ENCODE measurements around the gene MUL1. TPM values are rescaled to one million over a fixed set of nuclear protein-coding genes. Genes with fewer than 3 reads are reported as not detected.
A peak's percentile ranks its signal among the peaks of the same experiment; 100 is the strongest.

Gene MUL1
- total RNA-seq, 2 experiments from 2014 or later = 11.9 to 12.0 TPM

DNA sequence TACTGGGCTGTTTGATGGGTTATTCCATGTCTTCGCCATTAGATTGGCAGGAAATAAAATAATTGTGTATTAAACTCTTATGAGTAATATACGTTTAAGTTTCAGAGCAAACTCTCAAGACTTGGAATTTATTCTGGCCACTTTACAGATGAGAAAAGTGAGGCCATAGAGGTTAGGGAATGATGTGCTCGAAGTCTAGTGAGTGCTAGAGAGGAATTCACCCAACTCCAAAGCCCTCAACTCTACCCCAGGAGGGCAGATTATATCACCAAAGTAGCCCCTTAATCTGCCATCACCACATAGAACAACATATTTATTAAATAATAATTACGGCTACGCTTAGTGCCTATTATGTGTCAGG, 440 bp upstream of the MUL1 start:
- no peak for ATAC-seq
- Mint-ChIP-seq H3K9me3 (no peaks in the 10 kb centered on the region), H3K27me3 (peaks cover 4% of the 10 kb centered on the region), H3K27ac (peak overlapping the region; percentile 89), H3K36me3 (ENCODE audit: low read depth) (peaks cover 7% of the 10 kb centered on the region), H3K4me3 (peak overlapping the region; percentile 86), H3K4me1 (ENCODE audit: low read depth) (peaks cover 24% of the 10 kb centered on the region)
- intact Hi-C loops (cut with micrococcal nuclease) = no loop called here
- no peak for DNase-seq
- TF ChIP-seq CTCF (IDR thresholded peaks at IDR 0.05) = no peak
- ChIA-PET CTCF (interaction anchor here (0.7 to 1.4 kb wide), 4 partner anchors 13 to 126 kb away, joined by 3 to 7 read pairs (median 3); no protein-coding TSS in a partner anchor), POLR2A (interaction anchor here (1.2 to 1.4 kb wide), 2 partner anchors 9 to 151 kb away, joined by 3 to 5 read pairs; no protein-coding TSS in a partner anchor)

GRCh38 chr1:20507248-20507563, 745 bp downstream of the MUL1 start:
- peaks cover 3% of the 10 kb centered on the region for H3K27me3 Mint-ChIP-seq
- ATAC-seq (peak; percentile 21), DNase-seq (no peak)
- intact Hi-C loops (cut with micrococcal nuclease) = no loop called here
- ChIA-PET POLR2A (interaction anchor here (0.6 to 1.4 kb wide), 3 partner anchors 10 to 279 kb away, joined by 3 to 5 read pairs (median 3); partner anchors contain the start of gene HP1BP3), CTCF (interaction anchor here (1.4 to 1.6 kb wide), 2 partner anchors 127 to 294 kb away, joined by 3 to 7 read pairs; no protein-coding TSS in a partner anchor)
- no peak for TF ChIP-seq CTCF (IDR thresholded peaks at IDR 0.05)
- peaks cover 7% of the 10 kb centered on the region for H3K36me3 Mint-ChIP-seq (ENCODE audit: low read depth)
- no peaks in the 10 kb centered on the region for H3K9me3 Mint-ChIP-seq
- H3K4me1 Mint-ChIP-seq (ENCODE audit: low read depth) = peaks cover 24% of the 10 kb centered on the region
- H3K27ac Mint-ChIP-seq = peak overlapping the region; percentile 89
- H3K4me3 Mint-ChIP-seq = peak overlapping the region; percentile 86

GRCh38 chr1:20505488-20505887, 2.5 kb downstream of the MUL1 start:
- no peak for ATAC-seq
- Mint-ChIP-seq H3K9me3 (no peaks in the 10 kb centered on the region), H3K27me3 (no peaks in the 10 kb centered on the region), H3K27ac (no peak overlapping the region), H3K4me3 (no peak overlapping the region), H3K36me3 (ENCODE audit: low read depth) (peaks cover 9% of the 10 kb centered on the region), H3K4me1 (ENCODE audit: low read depth) (peaks cover 24% of the 10 kb centered on the region)
- no peak for TF ChIP-seq CTCF (IDR thresholded peaks at IDR 0.05)
- ChIA-PET POLR2A (interaction anchor here (0.7 kb wide), 1 partner anchor 8 kb away, joined by 3 read pairs; no protein-coding TSS in a partner anchor), CTCF (interaction anchor here (1.1 to 5.6 kb wide), 3 partner anchors 12 to 128 kb away, joined by 3 to 32 read pairs (median 5); partner anchors contain the start of gene PINK1)
- no peak for DNase-seq
- intact Hi-C loops (cut with micrococcal nuclease) = no loop called here

GRCh38 chr1:20500716-20501115, 7.2 kb downstream of the MUL1 start:
- ATAC-seq (no peak), DNase-seq (no peak)
- no peak for TF ChIP-seq CTCF (IDR thresholded peaks at IDR 0.05)
- H3K36me3 Mint-ChIP-seq (ENCODE audit: low read depth) = peaks cover 12% of the 10 kb centered on the region
- intact Hi-C loops (cut with micrococcal nuclease) = no loop called here
- POLR2A ChIA-PET = interaction anchor here (1.0 kb wide), 1 partner anchor 140 kb away, joined by 3 read pairs; no protein-coding TSS in a partner anchor
- H3K4me3 Mint-ChIP-seq = no peak overlapping the region
- H3K4me1 Mint-ChIP-seq (ENCODE audit: low read depth) = peaks cover 26% of the 10 kb centered on the region
- no peak overlapping the region for H3K27ac Mint-ChIP-seq
- CTCF ChIA-PET = no interaction called here
- no peaks in the 10 kb centered on the region for H3K27me3 Mint-ChIP-seq
- no peaks in the 10 kb centered on the region for H3K9me3 Mint-ChIP-seq

GRCh38 chr1:20499718-20500117, 8.2 kb downstream of the MUL1 start:
- POLR2A ChIA-PET = interaction anchor here (0.9 to 1.0 kb wide), 2 partner anchors 9 to 141 kb away, joined by 3 read pairs; no protein-coding TSS in a partner anchor
- intact Hi-C loops (cut with micrococcal nuclease) = no loop called here
- H3K27ac Mint-ChIP-seq = no peak overlapping the region
- ATAC-seq = no peak
- TF ChIP-seq CTCF (IDR thresholded peaks at IDR 0.05) = no peak
- peaks cover 12% of the 10 kb centered on the region for H3K36me3 Mint-ChIP-seq (ENCODE audit: low read depth)
- CTCF ChIA-PET = no interaction called here
- no peak overlapping the region for H3K4me3 Mint-ChIP-seq
- no peaks in the 10 kb centered on the region for H3K9me3 Mint-ChIP-seq
- H3K27me3 Mint-ChIP-seq = no peaks in the 10 kb centered on the region
- peaks cover 26% of the 10 kb centered on the region for H3K4me1 Mint-ChIP-seq (ENCODE audit: low read depth)
- no peak for DNase-seq
